Hepatocyte (in vitro differentiated cells): ENCODE results near the gene PDIA5. TPM values are rescaled to one million over a fixed set of nuclear protein-coding genes. Genes with fewer than 3 reads are reported as not detected.

Source experiments
- DNase-seq: peaks from one replicate; pipeline ENCODE4 v3.0.0-alpha.2; 2016; ENCODE audit warnings: low spot score
- H2AFZ ChIP-seq: fragments of 200-600 bp; sonication (generic); 2 replicates; pipeline ENCODE4 v1.6.0; 2016; ENCODE audit warnings: antibody characterized with exemption, mild to moderate bottlenecking
- H3K27ac ChIP-seq: fragments of 200-600 bp; sonication (generic); 2 replicates; pipeline ENCODE4 v1.5.1; 2016; ENCODE audit warnings: mild to moderate bottlenecking
- H3K27me3 ChIP-seq: fragments of 200-600 bp; sonication (generic); 2 replicates; pipeline ENCODE4 v1.6.1; 2016
- H3K36me3 ChIP-seq: fragments of 200-600 bp; sonication (generic); replicated peaks from 2 replicates; pipeline ENCODE4 v1.5.1; 2016; ENCODE audit warnings: low read depth; ENCODE audit not compliant: insufficient read depth
- H3K4me1 ChIP-seq: fragments of 200-600 bp; sonication (generic); 2 replicates; pipeline ENCODE4 v1.5.1; 2016; ENCODE audit warnings: mild to moderate bottlenecking, moderate library complexity; ENCODE audit not compliant: insufficient read depth
- H3K4me2 ChIP-seq: fragments of 200-600 bp; sonication (generic); 2 replicates; pipeline ENCODE4 v1.6.0; 2016
- H3K4me3 ChIP-seq: fragments of 200-600 bp; sonication (generic); 2 replicates; pipeline ENCODE4 v1.5.1; 2016; ENCODE audit warnings: mild to moderate bottlenecking
- H3K79me2 ChIP-seq: fragments of 200-600 bp; sonication (generic); 2 replicates; pipeline ENCODE4 v1.6.0; 2017; ENCODE audit warnings: mild to moderate bottlenecking
- H3K9me2 ChIP-seq: fragments of 200-600 bp; sonication (generic); replicated peaks from 2 replicates; pipeline ENCODE4 v1.6.0; 2017; ENCODE audit warnings: mild to moderate bottlenecking; ENCODE audit not compliant: insufficient read depth
- H3K9me3 ChIP-seq: fragments of 200-600 bp; sonication (generic); 2 replicates; pipeline ENCODE4 v1.5.1; 2016; ENCODE audit warnings: low read depth, mild to moderate bottlenecking
- H4K20me1 ChIP-seq: fragments of 200-600 bp; sonication (generic); 2 replicates; pipeline ENCODE4 v1.6.0; 2016; ENCODE audit warnings: mild to moderate bottlenecking; ENCODE audit not compliant: insufficient read depth, poor library complexity, severe bottlenecking
- CTCF ChIP-seq: fragments of 200-600 bp; sonication (generic); IDR thresholded peaks from 2 replicates; pipeline ENCODE4 v1.5.1; 2016; ENCODE audit warnings: antibody characterized with exemption, mild to moderate bottlenecking; ENCODE audit not compliant: poor library complexity
- EZH2 ChIP-seq: fragments of 200-600 bp; sonication (generic); IDR thresholded peaks from 2 replicates; pipeline ENCODE4 v1.6.1; 2016; ENCODE audit warnings: antibody characterized with exemption, mild to moderate bottlenecking, borderline replicate concordance
- EZH2phosphoT487 ChIP-seq: fragments of 200-600 bp; sonication (generic); IDR thresholded peaks from one replicate; pipeline ENCODE4 v1.6.1; 2018; ENCODE audit warnings: antibody characterized with exemption, mild to moderate bottlenecking, low read depth, moderate library complexity; ENCODE audit not compliant: unreplicated experiment, severe bottlenecking
- WGBS: methylation state at CpG from one replicate; pipeline ENCODE4 v1.1.6; 2016; ENCODE audit warnings: low lambda C conversion rate; ENCODE audit errors: missing lambda C conversion rate; 5-methylcytosine and 5-hydroxymethylcytosine counted together
- polyA plus RNA-seq: library from polyadenylated mRNA; unstranded; fragments of >200 nt; fragmentation: Nextera tagmentation; extraction: Ambion mirVana; gene quantifications from 2 replicates; pipeline ENCODE4 v1.2.1, GENCODE V29; 2016
- total RNA-seq: library from RNA; depleted of rRNA; stranded (reverse); fragments of >200 nt; gene quantifications from 2 replicates; pipeline ENCODE4 v1.2.3, GENCODE V29; 2014

PDIA5 gene
- total and polyA plus RNA-seq, 2 experiments from 2014 or later: 71.8 to 97.3 TPM

DNA sequence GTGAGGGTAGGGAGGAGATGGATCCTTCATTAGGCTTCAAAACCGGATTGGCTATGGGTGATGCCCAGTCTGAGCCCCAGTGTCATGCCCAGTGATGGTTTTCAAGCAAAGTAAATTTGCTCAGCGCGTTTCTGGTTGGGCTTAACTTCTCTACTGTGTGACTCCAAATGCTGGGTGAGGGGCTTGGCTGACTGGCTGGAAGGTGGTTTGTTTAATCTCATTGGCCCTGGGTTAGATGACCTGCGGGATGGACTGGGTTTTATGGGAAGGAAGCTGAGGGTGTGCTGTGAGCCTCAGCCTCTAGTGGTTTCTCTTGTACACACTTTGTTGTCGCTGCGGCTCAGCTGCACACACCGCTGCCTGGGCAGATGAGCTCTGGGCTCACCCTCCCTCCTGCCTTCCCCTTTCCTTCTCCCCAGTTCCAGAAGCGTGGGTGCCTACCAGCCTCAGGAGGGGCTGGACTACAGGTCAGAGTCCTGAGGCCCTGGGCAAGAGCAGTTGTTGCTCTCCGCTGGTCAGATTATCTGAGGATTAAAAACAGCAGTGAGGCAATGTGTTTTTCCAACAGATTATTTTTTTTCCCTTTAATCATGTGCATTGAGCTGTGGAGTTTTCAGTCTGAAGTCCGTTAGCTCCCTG is 18.6 kb downstream of the PDIA5 start:
- Histone ChIP-seq H2AFZ (no peak overlapping the region), H3K27me3 (no peaks in the 10 kb centered on the region), H3K4me3 (no peak overlapping the region), H3K36me3 (no peaks in the 10 kb centered on the region), H3K9me2 (no peaks in the 10 kb centered on the region), H3K4me2 (peak overlapping the region; percentile 64), H3K27ac (peak overlapping the region; percentile 80), H3K79me2 (peaks cover 98% of the 10 kb centered on the region), H4K20me1 (peaks cover 36% of the 10 kb centered on the region), H3K4me1 (peaks cover 59% of the 10 kb centered on the region), H3K9me3 (no peaks in the 10 kb centered on the region)
- peak; percentile 60 for DNase-seq
- TF ChIP-seq CTCF (no peak), EZH2 (no peak), EZH2phosphoT487 (no peak)
- 40% methylated on average over 10 of the region's 10 CpGs for WGBS

GRCh38 chr3:123085932-123086627 is 19.3 kb downstream of the PDIA5 start:
- Histone ChIP-seq H3K79me2 (peaks cover 99% of the 10 kb centered on the region), H3K4me1 (peaks cover 53% of the 10 kb centered on the region), H3K27me3 (no peaks in the 10 kb centered on the region), H2AFZ (no peak overlapping the region), H4K20me1 (peaks cover 41% of the 10 kb centered on the region), H3K4me2 (peak overlapping the region; percentile 64), H3K9me3 (no peaks in the 10 kb centered on the region), H3K36me3 (no peaks in the 10 kb centered on the region), H3K4me3 (no peak overlapping the region), H3K9me2 (no peaks in the 10 kb centered on the region), H3K27ac (peak overlapping the region; percentile 80)
- 77% methylated on average over 5 of the region's 5 CpGs for WGBS
- DNase-seq: no peak
- TF ChIP-seq EZH2: no peak
- no peak for TF ChIP-seq CTCF

DNA sequence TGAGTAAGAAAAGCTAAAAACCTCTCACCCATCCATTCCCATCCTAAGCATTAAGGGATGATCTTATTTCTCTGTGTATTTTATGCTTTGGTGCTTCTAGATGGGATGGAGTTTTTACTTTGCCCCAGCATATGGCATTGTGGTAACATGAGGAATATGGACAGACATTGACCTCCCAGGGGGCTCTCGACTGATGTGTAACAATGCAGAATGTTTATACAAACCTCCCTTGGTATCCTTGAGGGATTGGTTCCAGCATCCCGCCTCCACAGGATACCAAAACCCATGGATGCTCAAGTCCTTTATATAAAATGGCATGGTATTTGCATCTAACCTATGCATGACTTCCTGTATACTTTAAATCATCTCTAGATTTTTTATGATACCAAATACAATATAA is 21.6 kb downstream of the PDIA5 start:
- Histone ChIP-seq H3K4me2 (no peak overlapping the region), H3K9me2 (no peaks in the 10 kb centered on the region), H3K4me1 (peaks cover 30% of the 10 kb centered on the region), H3K36me3 (no peaks in the 10 kb centered on the region), H3K27me3 (no peaks in the 10 kb centered on the region), H4K20me1 (peaks cover 42% of the 10 kb centered on the region), H3K27ac (no peak overlapping the region), H2AFZ (no peak overlapping the region), H3K4me3 (no peak overlapping the region), H3K79me2 (peaks cover 95% of the 10 kb centered on the region), H3K9me3 (no peaks in the 10 kb centered on the region)
- WGBS: 83% methylated on average over 2 of the region's 2 CpGs
- no peak for TF ChIP-seq CTCF
- no peak for TF ChIP-seq EZH2phosphoT487
- TF ChIP-seq EZH2: no peak
- no peak for DNase-seq
